ENCODE measurements around the gene KIF4A. TPM values are rescaled to one million over a fixed set of nuclear protein-coding genes. Genes with fewer than 3 reads are reported as not detected.

KIF4A gene
- total RNA-seq, 1 donor from 2014 or later: 2.9 TPM

- FAIRE-seq (no peak), DNase-seq (ENCODE audit: low spot score in 2 of 2) (no peak)
Measured at GRCh38 chrX:70468709-70469108, 178.8 kb downstream of the KIF4A start.

Small RNA genes within 50 kb of the gene (small RNA-seq; reads per million reads assigned to genes)
- gene RNA5SP507 (not detected), gene RNU4-81P (not detected), gene RNY4P23 (19.1 reads per million, percentile 97 among the genes with 10 or more reads in this experiment)

Other genes starting within 250 kb of the KIF4A start
- not detected for gene AWAT2, start 240.2 kb upstream of the KIF4A start, total RNA-seq
- gene OTUD6A, start 227.6 kb upstream of the KIF4A start, total RNA-seq: not detected
- 138 TPM for gene IGBP1, start 156.7 kb upstream of the KIF4A start, total RNA-seq
- gene DGAT2L6, start 112.6 kb upstream of the KIF4A start, total RNA-seq: not detected
- not detected for gene AWAT1, start 55.4 kb upstream of the KIF4A start, total RNA-seq
- gene P2RY4, start 29.9 kb upstream of the KIF4A start, total RNA-seq: not detected
- gene ARR3, start 21.8 kb upstream of the KIF4A start, total RNA-seq: not detected
- gene RAB41, start 7.9 kb upstream of the KIF4A start, total RNA-seq: not detected
- 31.4 TPM for gene PDZD11, start 177 bp upstream of the KIF4A start, total RNA-seq
- gene GDPD2, start 133.2 kb downstream of the KIF4A start, total RNA-seq: 2.9 TPM
- 86.8 TPM for gene DLG3, start 154.7 kb downstream of the KIF4A start, total RNA-seq